Nephron progenitor cell (in vitro differentiated cells): ENCODE data around the gene ANKFY1.

Experiments
- DNase-seq: peaks from one replicate; pipeline ENCODE4 v3.0.0; 2021
- H3K27ac Mint-ChIP-seq: 2 replicates; pipeline ENCODE4 v1.8.0; 2021; ENCODE audit warnings: mild to moderate bottlenecking, moderate library complexity, mixed read lengths
- H3K27me3 Mint-ChIP-seq: 2 replicates; pipeline ENCODE4 v1.8.0; 2021; ENCODE audit warnings: mild to moderate bottlenecking, low read depth, mixed read lengths; ENCODE audit not compliant: poor library complexity
- H3K36me3 Mint-ChIP-seq: 2 replicates; pipeline ENCODE4 v1.8.0; 2021; ENCODE audit warnings: low read depth, mixed read lengths
- H3K4me1 Mint-ChIP-seq: 2 replicates; pipeline ENCODE4 v1.8.0; 2021; ENCODE audit warnings: mixed read lengths
- H3K4me3 Mint-ChIP-seq: 2 replicates; pipeline ENCODE4 v1.8.0; 2021; ENCODE audit warnings: mild to moderate bottlenecking, moderate library complexity, mixed read lengths
- H3K9me3 Mint-ChIP-seq: 2 replicates; pipeline ENCODE4 v1.8.0; 2021; ENCODE audit warnings: mild to moderate bottlenecking, moderate library complexity, mixed read lengths
- TF ChIP-seq, protein P1 (sequence below): fragments of 200-600 bp; sonication (generic); IDR thresholded peaks from 2 replicates; pipeline ENCODE4 v1.5.0; 2021; ENCODE audit warnings: antibody characterized with exemption

The ANKFY1 gene

DNA sequence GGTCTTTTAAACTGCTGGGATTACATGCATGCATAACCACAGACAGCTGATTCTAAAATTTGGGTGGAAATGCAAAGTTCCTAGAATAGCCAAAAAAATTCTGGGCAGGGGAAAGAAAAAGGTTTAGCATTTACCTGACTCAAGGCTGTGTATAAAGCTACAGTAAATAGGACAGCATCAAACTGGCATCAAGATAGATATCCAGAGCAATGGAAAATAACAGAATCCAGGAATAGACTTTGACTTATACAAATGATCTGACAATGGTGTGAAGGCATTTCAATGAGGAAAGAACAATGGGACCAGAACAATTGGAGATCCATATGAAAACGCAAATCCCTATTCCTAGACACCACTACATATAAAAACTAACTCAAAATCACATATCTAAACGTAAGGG, 12.9 kb downstream of the ANKFY1 start:
- no peak for DNase-seq
- H3K9me3 Mint-ChIP-seq = peaks cover 16% of the 10 kb centered on the region
- TF ChIP-seq, protein P1, sequence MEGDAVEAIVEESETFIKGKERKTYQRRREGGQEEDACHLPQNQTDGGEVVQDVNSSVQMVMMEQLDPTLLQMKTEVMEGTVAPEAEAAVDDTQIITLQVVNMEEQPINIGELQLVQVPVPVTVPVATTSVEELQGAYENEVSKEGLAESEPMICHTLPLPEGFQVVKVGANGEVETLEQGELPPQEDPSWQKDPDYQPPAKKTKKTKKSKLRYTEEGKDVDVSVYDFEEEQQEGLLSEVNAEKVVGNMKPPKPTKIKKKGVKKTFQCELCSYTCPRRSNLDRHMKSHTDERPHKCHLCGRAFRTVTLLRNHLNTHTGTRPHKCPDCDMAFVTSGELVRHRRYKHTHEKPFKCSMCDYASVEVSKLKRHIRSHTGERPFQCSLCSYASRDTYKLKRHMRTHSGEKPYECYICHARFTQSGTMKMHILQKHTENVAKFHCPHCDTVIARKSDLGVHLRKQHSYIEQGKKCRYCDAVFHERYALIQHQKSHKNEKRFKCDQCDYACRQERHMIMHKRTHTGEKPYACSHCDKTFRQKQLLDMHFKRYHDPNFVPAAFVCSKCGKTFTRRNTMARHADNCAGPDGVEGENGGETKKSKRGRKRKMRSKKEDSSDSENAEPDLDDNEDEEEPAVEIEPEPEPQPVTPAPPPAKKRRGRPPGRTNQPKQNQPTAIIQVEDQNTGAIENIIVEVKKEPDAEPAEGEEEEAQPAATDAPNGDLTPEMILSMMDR = no peak
- peaks cover 31% of the 10 kb centered on the region for H3K36me3 Mint-ChIP-seq
- H3K27ac Mint-ChIP-seq = peak overlapping the region; percentile 23
- peaks cover 2% of the 10 kb centered on the region for H3K27me3 Mint-ChIP-seq
- no peak overlapping the region for H3K4me3 Mint-ChIP-seq
- peaks cover 19% of the 10 kb centered on the region for H3K4me1 Mint-ChIP-seq

DNA sequence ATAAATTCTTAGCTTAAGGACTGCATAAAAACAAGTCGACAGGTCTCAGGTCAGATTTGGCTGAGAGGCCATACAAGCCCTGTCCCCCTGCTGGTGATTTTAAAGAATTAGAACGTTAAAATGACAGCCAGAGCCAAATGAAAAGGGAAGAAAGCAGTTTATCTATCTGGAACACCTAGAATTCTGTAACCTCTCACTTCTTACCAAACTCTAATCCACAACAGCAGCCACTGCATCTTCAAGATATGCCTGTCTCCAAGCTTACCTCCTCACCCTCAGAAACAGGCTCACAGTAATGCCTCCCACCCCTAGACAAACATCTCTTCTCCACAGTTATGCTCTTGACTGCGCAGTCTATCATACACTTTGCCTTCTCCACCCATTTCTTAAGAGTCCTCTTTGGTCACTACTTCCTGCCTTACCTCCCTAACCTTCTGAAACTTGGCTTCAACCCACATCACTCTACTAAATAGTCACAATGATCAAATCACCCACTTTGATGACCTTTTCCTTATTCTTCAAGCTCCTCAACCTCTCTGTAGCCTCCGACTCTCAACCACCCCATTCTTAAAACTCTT, 14.2 kb downstream of the ANKFY1 start:
- peak overlapping the region; percentile 2 for H3K27ac Mint-ChIP-seq

DNA sequence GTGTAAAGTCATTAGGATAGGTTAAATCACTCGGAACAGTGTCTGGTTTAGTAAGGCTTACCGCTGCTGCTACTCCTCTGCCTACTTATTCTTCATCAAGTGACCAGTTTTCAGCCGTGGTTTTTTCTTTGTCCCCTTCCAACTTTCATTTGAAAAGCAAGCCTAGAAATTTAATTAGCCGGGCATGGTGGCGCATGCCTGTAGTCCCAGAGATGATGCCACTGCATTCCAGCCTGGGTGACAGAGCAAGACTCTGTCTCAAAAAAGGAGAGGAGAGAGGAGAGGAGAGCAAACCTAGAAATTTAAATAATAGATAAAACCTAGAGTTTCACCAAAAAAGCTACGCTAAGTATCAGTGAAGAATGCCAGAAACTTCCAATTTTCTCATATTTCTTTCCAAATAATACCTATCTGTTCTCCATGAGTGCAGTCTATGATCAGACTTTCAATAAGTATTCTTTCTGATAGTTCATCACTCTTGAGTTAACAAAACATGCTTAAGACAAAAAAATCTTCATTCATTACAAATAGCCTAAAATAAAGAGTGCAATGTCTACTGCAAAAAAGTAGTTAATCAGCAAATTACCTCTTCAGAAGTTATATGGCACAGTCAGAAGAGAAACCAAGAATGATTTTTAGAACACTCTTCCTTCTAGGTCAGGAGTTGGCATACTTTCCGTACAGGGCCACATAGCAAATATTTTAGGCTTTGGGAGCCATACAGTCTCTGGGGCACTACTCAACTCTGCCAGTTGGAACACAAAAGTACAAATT, 15.1 kb downstream of the ANKFY1 start:
- DNase-seq = no peak
- Mint-ChIP-seq H3K27ac (no peak overlapping the region), H3K9me3 (peaks cover 3% of the 10 kb centered on the region), H3K36me3 (peaks cover 17% of the 10 kb centered on the region), H3K4me3 (no peak overlapping the region), H3K27me3 (peaks cover 2% of the 10 kb centered on the region), H3K4me1 (peaks cover 19% of the 10 kb centered on the region)
- TF ChIP-seq, protein P1 = no peak

More for the DNA sequence above, 14.2 kb downstream of the ANKFY1 start:
- TF ChIP-seq, protein P1 = peak; percentile 50
- peaks cover 2% of the 10 kb centered on the region for H3K27me3 Mint-ChIP-seq
- no peak for DNase-seq
- H3K9me3 Mint-ChIP-seq = peaks cover 5% of the 10 kb centered on the region
- H3K4me3 Mint-ChIP-seq = no peak overlapping the region
- peaks cover 19% of the 10 kb centered on the region for H3K4me1 Mint-ChIP-seq
- H3K36me3 Mint-ChIP-seq = peaks cover 23% of the 10 kb centered on the region

DNA sequence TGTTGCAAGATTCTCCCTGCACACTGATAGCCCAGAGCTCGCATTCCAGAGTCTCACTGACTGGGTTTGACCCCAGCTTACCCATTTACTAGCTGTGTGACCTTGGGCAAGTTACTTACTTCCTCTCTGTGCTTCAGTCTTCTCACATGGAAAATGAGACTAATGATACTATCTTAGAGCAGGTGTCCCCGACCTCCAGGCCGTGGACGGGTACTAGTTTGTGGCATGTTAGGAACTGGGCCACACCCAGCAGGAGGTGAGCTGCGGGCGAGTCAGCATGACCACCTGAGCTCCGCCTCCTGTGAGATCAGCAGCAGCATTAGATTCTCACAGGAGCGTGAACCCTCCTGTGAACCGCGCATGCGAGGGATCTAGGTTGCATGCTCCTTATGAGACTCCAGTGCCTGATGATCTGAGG, 15.8 kb downstream of the ANKFY1 start:
- peaks cover 12% of the 10 kb centered on the region for H3K36me3 Mint-ChIP-seq
- no peak overlapping the region for H3K4me3 Mint-ChIP-seq
- no peak for DNase-seq
- no peaks in the 10 kb centered on the region for H3K9me3 Mint-ChIP-seq
- no peak overlapping the region for H3K27ac Mint-ChIP-seq
- H3K27me3 Mint-ChIP-seq = peaks cover 2% of the 10 kb centered on the region
- TF ChIP-seq, protein P1 = no peak
- H3K4me1 Mint-ChIP-seq = peaks cover 19% of the 10 kb centered on the region

DNA sequence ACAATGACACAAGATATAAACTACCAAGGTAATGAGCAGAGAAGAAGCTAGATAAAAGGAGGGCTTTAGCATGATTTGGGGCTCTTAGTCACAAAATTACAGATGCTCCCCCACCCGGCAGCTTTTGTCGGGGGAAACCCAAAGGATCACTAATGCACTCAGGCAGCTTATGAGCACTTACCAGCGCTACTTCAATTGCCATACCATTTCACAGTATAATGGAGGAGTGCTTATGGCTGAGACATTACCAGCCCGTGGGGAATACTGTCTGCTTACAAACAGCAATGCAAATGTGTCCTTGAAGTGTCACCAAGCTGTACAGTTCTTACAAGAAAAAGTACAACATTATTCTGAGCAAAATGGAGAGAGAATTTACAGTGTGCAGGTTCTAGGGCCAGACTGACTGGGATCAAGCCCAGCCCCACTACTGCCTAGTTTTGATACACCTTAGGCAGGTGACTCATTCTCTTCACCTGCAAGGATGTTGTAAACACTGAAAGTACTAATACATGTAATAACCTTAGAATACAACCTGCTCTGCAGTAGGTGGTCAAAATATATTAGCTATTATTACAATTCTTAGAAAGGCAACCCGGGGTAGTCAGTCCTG, 16.3 kb downstream of the ANKFY1 start:
- Mint-ChIP-seq H3K27me3 (peaks cover 2% of the 10 kb centered on the region), H3K36me3 (peaks cover 12% of the 10 kb centered on the region), H3K4me3 (no peak overlapping the region), H3K4me1 (peaks cover 19% of the 10 kb centered on the region), H3K27ac (no peak overlapping the region), H3K9me3 (no peaks in the 10 kb centered on the region)
- TF ChIP-seq, protein P1 = no peak
- no peak for DNase-seq
